ENCODE data around the gene EFNA3.

Gene EFNA3

DNA sequence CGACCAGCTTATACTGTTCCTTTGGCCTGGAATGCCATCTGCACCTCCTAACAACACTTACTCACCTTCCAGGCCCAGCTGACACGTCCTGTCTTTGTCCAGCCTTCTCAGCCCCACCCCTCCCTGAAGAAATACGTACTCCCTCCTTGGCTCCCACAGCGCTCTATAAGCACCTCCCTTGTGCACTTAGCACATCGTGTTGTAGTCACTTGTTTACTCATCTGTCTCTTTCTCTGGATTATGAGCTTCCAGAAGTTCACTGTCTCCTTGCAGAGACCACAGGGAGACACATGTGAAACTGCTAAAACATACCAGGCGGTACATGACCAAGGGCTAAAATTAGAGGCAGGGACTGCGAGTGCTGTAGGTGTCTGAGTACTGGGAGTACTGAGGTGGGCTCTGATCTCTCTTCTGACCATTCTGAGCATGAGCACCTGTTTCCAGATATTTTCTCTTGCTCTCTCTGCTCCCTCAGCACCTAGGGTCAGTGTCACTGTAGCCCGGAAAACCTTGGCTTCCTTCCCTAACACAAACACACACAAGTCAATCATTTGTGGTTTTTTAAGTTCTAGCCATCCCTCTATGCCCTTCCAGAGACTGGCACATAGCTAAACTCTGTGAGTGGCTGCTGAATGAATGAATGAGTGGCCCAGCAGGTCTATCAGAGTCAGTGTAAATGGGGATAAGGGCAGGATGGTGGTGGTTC lies 39.9 kb upstream of the EFNA3 start:
- Histone ChIP-seq H3K4me1 (ENCODE audit: control insufficient read depth, insufficient read depth, low read length) (no peaks in the 10 kb centered on the region), H3K9me3 (ENCODE audit: control insufficient read depth, insufficient read depth, low read length) (no peaks in the 10 kb centered on the region), H3K27me3 (ENCODE audit: control insufficient read depth, insufficient read depth, low read length) (peaks cover 7% of the 10 kb centered on the region; the same call in 1 of the 2 replicates), H3K27ac (ENCODE audit: low read depth, low read length) (no peak overlapping the region), H3K4me3 (ENCODE audit: low read depth, low read length) (no peak overlapping the region), H3K9ac (ENCODE audit: low read depth, low read length) (no peak overlapping the region), H3K36me3 (ENCODE audit: control insufficient read depth, insufficient read depth, low read length) (no peaks in the 10 kb centered on the region)

DNA sequence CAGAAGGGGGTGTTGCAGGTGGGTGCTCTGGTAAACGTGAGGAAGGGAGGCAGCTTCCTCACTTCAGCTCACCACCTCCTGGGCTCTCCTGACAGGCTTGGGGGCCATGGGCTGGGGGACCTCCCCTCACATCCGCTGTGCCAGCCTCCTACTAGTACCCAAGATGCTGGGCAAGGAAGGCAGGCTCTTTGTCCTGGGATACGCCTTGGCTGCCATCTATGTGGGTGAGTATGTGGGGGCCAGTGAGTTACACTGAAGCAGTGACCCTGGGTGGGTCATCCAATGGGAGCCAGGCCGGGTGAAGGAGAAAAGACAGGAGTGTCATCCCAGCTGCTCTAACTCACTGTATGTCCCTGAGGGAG lies 39.3 kb upstream of the EFNA3 start:
- H3K27ac ChIP-seq (ENCODE audit: low read depth, low read length), result no peak overlapping the region
- H3K27me3 ChIP-seq (ENCODE audit: control insufficient read depth, insufficient read depth, low read length), result peaks cover 7% of the 10 kb centered on the region; the same call in 1 of the 2 replicates
- H3K4me3 ChIP-seq (ENCODE audit: low read depth, low read length), result no peak overlapping the region
- no peaks in the 10 kb centered on the region for H3K9me3 ChIP-seq (ENCODE audit: control insufficient read depth, insufficient read depth, low read length)
- H3K9ac ChIP-seq (ENCODE audit: low read depth, low read length), result no peak overlapping the region
- no peaks in the 10 kb centered on the region for H3K4me1 ChIP-seq (ENCODE audit: control insufficient read depth, insufficient read depth, low read length)
- H3K36me3 ChIP-seq (ENCODE audit: control insufficient read depth, insufficient read depth, low read length), result no peaks in the 10 kb centered on the region

DNA sequence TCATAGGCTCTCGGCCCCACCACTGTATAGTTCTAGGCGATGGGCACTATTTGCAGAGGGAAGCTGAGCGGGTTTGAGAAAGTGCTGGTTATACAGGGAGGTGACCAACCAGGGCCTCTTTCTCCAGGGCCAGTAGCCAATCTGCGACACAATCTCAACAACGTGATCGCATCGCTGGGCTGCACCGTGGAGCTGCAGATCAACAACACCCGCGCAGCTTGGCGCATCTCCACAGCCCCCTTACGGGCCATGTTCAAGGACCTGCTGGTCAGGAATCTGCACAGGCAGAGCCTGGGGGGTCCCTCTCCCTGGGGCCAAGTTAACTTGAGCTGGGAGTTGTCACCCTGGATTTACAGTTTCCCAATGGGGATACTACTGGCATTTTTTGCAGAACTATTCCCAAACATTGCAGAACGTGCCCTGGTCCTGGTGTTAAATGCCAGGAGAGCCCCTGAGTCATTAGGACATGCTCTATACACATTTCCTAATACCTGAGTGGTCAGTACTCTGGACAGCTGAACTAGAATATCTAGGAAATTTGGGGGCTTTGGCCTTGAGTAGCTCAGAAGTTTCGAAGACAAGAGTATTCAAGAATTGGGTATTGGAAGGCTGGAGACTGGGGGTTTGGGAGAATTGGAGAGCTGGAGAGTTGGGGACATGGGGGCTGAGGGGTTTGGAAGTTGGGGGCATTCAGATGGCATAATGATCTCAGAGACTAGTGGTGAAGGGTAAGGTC lies 38.1 kb upstream of the EFNA3 start:
- Histone ChIP-seq H3K36me3 (ENCODE audit: control insufficient read depth, insufficient read depth, low read length) (no peaks in the 10 kb centered on the region), H3K27me3 (ENCODE audit: control insufficient read depth, insufficient read depth, low read length) (peaks cover 7% of the 10 kb centered on the region; the same call in 1 of the 2 replicates), H3K4me1 (ENCODE audit: control insufficient read depth, insufficient read depth, low read length) (peaks cover 7% of the 10 kb centered on the region; the same call in 1 of the 2 replicates), H3K9me3 (ENCODE audit: control insufficient read depth, insufficient read depth, low read length) (no peaks in the 10 kb centered on the region), H3K27ac (ENCODE audit: low read depth, low read length) (no peak overlapping the region), H3K9ac (ENCODE audit: low read depth, low read length) (no peak overlapping the region), H3K4me3 (ENCODE audit: low read depth, low read length) (no peak overlapping the region)

DNA sequence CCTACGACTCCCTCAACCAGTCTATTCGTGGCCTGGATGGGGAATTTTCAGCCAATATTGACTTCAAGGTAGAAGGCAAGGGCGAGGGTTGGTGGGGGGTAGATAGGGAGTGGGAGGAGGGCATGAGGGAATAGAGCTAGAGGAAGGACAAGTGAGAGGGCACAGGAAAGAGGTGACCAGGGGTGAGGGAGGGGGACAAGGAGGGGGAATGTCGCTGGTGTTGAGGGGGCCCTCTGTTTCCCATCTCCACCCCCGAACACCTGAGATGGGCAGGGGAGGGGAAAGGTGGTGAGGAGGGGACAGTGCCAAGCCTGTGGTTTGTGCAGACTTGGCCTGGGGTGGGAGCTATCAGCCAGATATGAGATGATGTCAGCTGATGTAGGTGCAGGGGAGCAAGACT lies 35.8 kb upstream of the EFNA3 start:
- Histone ChIP-seq H3K4me3 (ENCODE audit: low read depth, low read length) (no peak overlapping the region), H3K9ac (ENCODE audit: low read depth, low read length) (no peak overlapping the region), H3K9me3 (ENCODE audit: control insufficient read depth, insufficient read depth, low read length) (no peaks in the 10 kb centered on the region), H3K27ac (ENCODE audit: low read depth, low read length) (no peak overlapping the region), H3K36me3 (ENCODE audit: control insufficient read depth, insufficient read depth, low read length) (no peaks in the 10 kb centered on the region), H3K4me1 (ENCODE audit: control insufficient read depth, insufficient read depth, low read length) (peaks cover 7% of the 10 kb centered on the region; the same call in 1 of the 2 replicates), H3K27me3 (ENCODE audit: control insufficient read depth, insufficient read depth, low read length) (peaks cover 7% of the 10 kb centered on the region; the same call in 1 of the 2 replicates)

DNA sequence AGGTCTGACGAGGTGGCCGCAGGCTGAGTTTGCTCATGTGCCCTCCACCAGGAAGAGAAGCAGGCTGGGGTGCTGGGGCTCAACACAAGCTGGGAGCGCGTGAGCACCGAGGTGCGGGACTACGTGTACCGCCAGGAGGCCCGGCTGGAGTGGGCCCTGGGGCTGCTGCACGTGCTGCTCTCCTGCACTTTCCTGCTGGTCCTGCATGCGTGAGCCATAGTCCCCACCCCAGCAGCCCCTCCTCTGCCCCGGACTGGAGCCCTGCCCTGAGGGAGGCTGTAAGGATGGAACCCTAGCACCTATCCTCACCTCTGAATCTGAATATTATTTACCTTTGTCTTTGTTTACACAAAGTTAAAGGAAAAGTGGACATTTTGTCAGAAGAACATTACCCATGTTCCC lies 35.3 kb upstream of the EFNA3 start:
- Histone ChIP-seq H3K9me3 (ENCODE audit: control insufficient read depth, insufficient read depth, low read length) (no peaks in the 10 kb centered on the region), H3K27me3 (ENCODE audit: control insufficient read depth, insufficient read depth, low read length) (peaks cover 6% of the 10 kb centered on the region; the same call in 1 of the 2 replicates), H3K9ac (ENCODE audit: low read depth, low read length) (no peak overlapping the region), H3K36me3 (ENCODE audit: control insufficient read depth, insufficient read depth, low read length) (no peaks in the 10 kb centered on the region), H3K27ac (ENCODE audit: low read depth, low read length) (no peak overlapping the region), H3K4me3 (ENCODE audit: low read depth, low read length) (no peak overlapping the region), H3K4me1 (ENCODE audit: control insufficient read depth, insufficient read depth, low read length) (peaks cover 7% of the 10 kb centered on the region; the same call in 1 of the 2 replicates)

DNA sequence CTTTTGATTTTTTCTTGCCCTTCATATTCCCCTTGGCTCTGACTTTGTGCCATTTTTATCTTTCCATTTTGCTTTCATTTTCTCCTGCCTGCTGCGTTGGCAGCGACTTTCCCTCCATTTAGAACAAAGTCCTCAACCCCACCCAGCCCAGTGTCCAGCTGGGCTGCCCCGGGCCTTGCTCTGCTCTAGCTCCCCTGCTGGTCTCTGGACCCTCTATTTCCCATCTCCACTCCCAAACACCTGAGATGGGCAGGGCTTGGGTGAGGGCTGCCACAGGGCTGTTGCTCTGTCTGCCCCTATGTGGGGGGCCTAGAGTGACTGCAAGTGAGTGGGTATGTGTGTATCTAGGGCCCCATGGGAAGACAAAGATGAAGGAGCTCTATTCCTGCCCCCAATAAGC lies 34.8 kb upstream of the EFNA3 start:
- no peak overlapping the region for H3K9ac ChIP-seq (ENCODE audit: low read depth, low read length)
- no peaks in the 10 kb centered on the region for H3K9me3 ChIP-seq (ENCODE audit: control insufficient read depth, insufficient read depth, low read length)
- H3K4me1 ChIP-seq (ENCODE audit: control insufficient read depth, insufficient read depth, low read length), result peaks cover 7% of the 10 kb centered on the region; the same call in 1 of the 2 replicates

DNA sequence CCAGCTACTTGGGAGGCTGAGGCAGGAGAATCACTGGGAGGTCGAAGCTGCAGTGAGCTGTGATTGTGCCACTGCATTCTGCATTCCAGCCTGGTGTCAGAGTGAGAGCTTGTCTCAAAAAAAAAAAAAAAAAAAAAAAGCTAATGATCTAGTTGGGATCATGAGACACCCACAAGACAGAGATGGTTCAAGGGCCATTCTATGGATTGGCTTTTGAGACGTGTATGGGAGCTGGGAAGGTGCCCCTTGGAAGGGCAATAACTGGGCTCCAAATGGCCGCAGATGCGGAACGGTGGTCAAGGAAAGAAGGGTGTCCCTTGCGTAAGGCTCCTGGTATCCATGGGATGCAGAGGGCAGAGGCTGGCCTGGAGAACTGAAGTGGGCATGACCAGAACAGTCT lies 34.3 kb upstream of the EFNA3 start:
- H3K9me3 ChIP-seq (ENCODE audit: control insufficient read depth, insufficient read depth, low read length), result no peaks in the 10 kb centered on the region
- H3K27me3 ChIP-seq (ENCODE audit: control insufficient read depth, insufficient read depth, low read length), result no peaks in the 10 kb centered on the region
- no peak overlapping the region for H3K27ac ChIP-seq (ENCODE audit: low read depth, low read length)
- peaks cover 7% of the 10 kb centered on the region; the same call in 1 of the 2 replicates for H3K4me1 ChIP-seq (ENCODE audit: control insufficient read depth, insufficient read depth, low read length)
- no peak overlapping the region for H3K9ac ChIP-seq (ENCODE audit: low read depth, low read length)
- no peaks in the 10 kb centered on the region for H3K36me3 ChIP-seq (ENCODE audit: control insufficient read depth, insufficient read depth, low read length)
- H3K4me3 ChIP-seq (ENCODE audit: low read depth, low read length), result no peak overlapping the region

More for the DNA sequence above, 34.8 kb upstream of the EFNA3 start:
- Histone ChIP-seq H3K27ac (ENCODE audit: low read depth, low read length) (no peak overlapping the region), H3K36me3 (ENCODE audit: control insufficient read depth, insufficient read depth, low read length) (no peaks in the 10 kb centered on the region), H3K27me3 (ENCODE audit: control insufficient read depth, insufficient read depth, low read length) (peaks cover 2% of the 10 kb centered on the region; the same call in 1 of the 2 replicates), H3K4me3 (ENCODE audit: low read depth, low read length) (no peak overlapping the region)

DNA sequence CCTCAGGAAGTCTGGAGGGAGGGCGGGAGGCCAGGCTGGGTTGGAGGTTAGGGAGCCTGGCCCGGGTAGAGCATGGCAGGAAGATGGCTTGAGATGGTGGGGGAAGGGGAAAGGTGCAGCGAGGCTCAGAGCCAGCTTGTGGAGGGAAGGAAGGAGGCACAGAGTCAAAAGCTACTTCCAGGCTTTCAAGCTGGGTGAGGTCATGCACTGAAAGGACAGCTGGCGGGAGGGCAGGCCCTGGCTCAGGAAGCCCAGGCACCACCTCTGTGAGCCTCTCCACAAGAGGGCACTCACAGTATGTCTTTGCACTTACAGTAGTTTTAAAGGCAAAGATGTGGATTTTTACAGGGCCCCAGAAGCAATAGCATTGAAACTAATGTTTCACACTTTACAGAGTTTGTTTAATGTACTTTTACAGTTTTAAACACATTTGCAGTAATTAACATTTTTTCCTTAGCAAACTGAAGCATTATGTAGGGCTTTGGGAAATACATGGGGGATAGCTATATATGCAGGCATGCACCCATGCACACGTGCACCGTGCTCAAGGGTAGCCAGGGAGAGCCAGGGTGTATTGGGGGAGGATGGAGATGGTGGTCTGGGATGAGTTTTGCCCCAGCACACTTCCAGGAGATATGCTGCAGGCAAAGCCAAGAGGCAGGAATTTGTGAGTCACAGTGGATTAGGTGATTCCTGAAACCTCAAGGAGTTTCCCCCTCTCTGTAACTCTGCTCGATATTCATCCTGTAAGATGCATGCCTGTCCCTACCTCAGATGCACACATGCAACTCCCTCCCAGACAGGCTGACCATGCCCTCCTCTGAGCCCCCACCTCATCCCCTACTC lies 33.6 kb upstream of the EFNA3 start:
- peaks cover 7% of the 10 kb centered on the region for H3K4me1 ChIP-seq (ENCODE audit: control insufficient read depth, insufficient read depth, low read length)

DNA sequence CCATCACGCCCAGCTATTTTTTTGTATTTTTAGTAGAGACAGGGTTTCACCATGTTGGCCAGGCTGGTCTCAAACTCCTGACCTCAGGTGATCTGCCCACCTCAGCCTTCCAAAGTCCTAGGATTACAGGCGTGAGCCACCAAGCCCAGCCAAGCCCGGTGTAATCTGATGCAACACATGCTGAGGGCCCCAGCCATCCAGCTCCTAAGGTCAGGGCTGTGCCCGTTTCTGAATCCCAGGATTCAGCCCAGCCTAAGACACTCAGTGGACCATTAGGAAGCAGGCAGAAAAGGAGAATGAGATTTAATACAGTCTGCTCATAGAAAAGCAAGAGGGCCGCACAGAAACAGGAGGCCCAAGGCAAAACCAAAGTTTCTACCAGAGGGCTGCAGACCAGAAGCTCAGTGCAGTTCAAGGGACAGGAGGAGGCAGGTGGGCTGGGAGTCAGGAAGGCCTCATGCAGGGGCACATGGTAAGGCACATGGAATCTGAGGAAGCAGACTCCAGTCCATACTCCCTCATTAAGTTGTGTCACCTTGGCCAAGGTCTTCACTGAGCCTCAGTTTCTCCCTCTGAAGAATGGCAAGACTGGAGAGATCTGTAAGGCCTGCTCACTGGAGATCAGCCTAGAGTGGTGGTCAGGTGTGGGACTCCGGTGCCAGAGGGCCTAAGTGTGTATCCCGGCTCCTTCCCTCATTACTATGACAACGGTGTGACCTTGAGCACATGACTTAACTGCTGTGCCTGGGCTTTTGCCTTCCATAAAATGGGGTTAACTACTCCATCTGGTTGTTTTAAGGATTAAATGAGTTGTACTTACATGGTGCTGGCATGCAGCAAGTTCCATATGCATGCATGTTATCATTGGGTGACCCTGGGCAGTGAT lies 29.9 kb upstream of the EFNA3 start:
- Histone ChIP-seq H3K36me3 (ENCODE audit: control insufficient read depth, insufficient read depth, low read length) (no peaks in the 10 kb centered on the region), H3K27me3 (ENCODE audit: control insufficient read depth, insufficient read depth, low read length) (peaks cover 20% of the 10 kb centered on the region), H3K4me1 (ENCODE audit: control insufficient read depth, insufficient read depth, low read length) (peaks cover 7% of the 10 kb centered on the region), H3K4me3 (ENCODE audit: low read depth, low read length) (no peak overlapping the region), H3K27ac (ENCODE audit: low read depth, low read length) (no peak overlapping the region), H3K9me3 (ENCODE audit: control insufficient read depth, insufficient read depth, low read length) (no peaks in the 10 kb centered on the region), H3K9ac (ENCODE audit: low read depth, low read length) (no peak overlapping the region)

More for the DNA sequence above, 33.6 kb upstream of the EFNA3 start:
- no peak overlapping the region for H3K27ac ChIP-seq (ENCODE audit: low read depth, low read length)
- no peak overlapping the region for H3K9ac ChIP-seq (ENCODE audit: low read depth, low read length)
- peaks cover 4% of the 10 kb centered on the region; the same call in 1 of the 2 replicates for H3K27me3 ChIP-seq (ENCODE audit: control insufficient read depth, insufficient read depth, low read length)
- H3K9me3 ChIP-seq (ENCODE audit: control insufficient read depth, insufficient read depth, low read length), result no peaks in the 10 kb centered on the region
- H3K4me3 ChIP-seq (ENCODE audit: low read depth, low read length), result no peak overlapping the region
- H3K36me3 ChIP-seq (ENCODE audit: control insufficient read depth, insufficient read depth, low read length), result no peaks in the 10 kb centered on the region

Measured in HUES48 (cell line).